ENCODE results near the gene PIEZO1.
"Not testable (repeated sequence)": the region's sequence is repeated elsewhere in the genome, so short reads cannot be mapped to it uniquely, and the experiment has no call there.

PIEZO1 gene

GRCh38 chr16:88783391-88784073 is 1.5 kb downstream of the PIEZO1 start:
- DNase-seq (ENCODE audit: low read depth in 2 of 2) = no peak

- DNase-seq (ENCODE audit: low read depth in 2 of 2) = peak; percentile 67 to 83
Observed at GRCh38 chr16:88782454-88783390, 2.3 kb downstream of the PIEZO1 start.

GRCh38 chr16:88781140-88782077 is 3.6 kb downstream of the PIEZO1 start:
- DNase-seq (ENCODE audit: low read depth in 2 of 2) = peak; percentile 57 to 61

- DNase-seq (ENCODE audit: low read depth in 2 of 2) = no peak
Observed at GRCh38 chr16:88780142-88781062, 4.6 kb downstream of the PIEZO1 start.

GRCh38 chr16:88779406-88780141 is 5.4 kb downstream of the PIEZO1 start:
- DNase-seq (ENCODE audit: low read depth in 2 of 2) = no peak

GRCh38 chr16:88778541-88779065 is 6.4 kb downstream of the PIEZO1 start:
- no peak for DNase-seq (ENCODE audit: low read depth in 2 of 2)

GRCh38 chr16:88778271-88778525 is 6.8 kb downstream of the PIEZO1 start:
- no peak for DNase-seq (ENCODE audit: low read depth in 2 of 2)

- no peak for DNase-seq (ENCODE audit: low read depth in 2 of 2)
Observed at GRCh38 chr16:88777471-88778270, 7.3 kb downstream of the PIEZO1 start.

- DNase-seq (ENCODE audit: low read depth in 2 of 2) = no peak
Observed at GRCh38 chr16:88775825-88776224, 9.2 kb downstream of the PIEZO1 start.

- DNase-seq (ENCODE audit: low read depth in 2 of 2) = no peak
Observed at GRCh38 chr16:88774544-88775393, 10.3 kb downstream of the PIEZO1 start.

- no peak for DNase-seq (ENCODE audit: low read depth in 2 of 2)
Observed at GRCh38 chr16:88773812-88774291, 11.2 kb downstream of the PIEZO1 start.

- DNase-seq (ENCODE audit: low read depth in 2 of 2) = no peak
Observed at GRCh38 chr16:88772871-88773811, 11.9 kb downstream of the PIEZO1 start.

GRCh38 chr16:88771781-88772180 is 13.2 kb downstream of the PIEZO1 start:
- DNase-seq (ENCODE audit: low read depth in 2 of 2) = not testable (repeated sequence)

- no peak for DNase-seq (ENCODE audit: low read depth in 2 of 2)
Observed at GRCh38 chr16:88771294-88771772, 13.7 kb downstream of the PIEZO1 start.

- no peak for DNase-seq (ENCODE audit: low read depth in 2 of 2)
Observed at GRCh38 chr16:88770461-88771293, 14.3 kb downstream of the PIEZO1 start.

All from stimulated activated CD4-positive, alpha-beta T cell treated with anti-CD3 and anti-CD28 coated beads, Interleukin-4, amount 100 ng/mL, for 48 hours (primary cell).